GM18498 (cell line): ENCODE measurements around the gene SLC6A8.
"Not testable (repeated sequence)": the region's sequence is repeated elsewhere in the genome, so short reads cannot be mapped to it uniquely, and the experiment has no call there.

Experiments used
- ATAC-seq: cut with Tn5 transposase; IDR thresholded peaks from one replicate; pipeline ENCODE4 v1.9.1; 2021; ENCODE audit warnings: mild to moderate bottlenecking, moderate library complexity; ENCODE audit not compliant: unreplicated experiment

Gene SLC6A8

GRCh38 chrX:153743468-153744209 lies 55.9 kb downstream of the SLC6A8 start:
- not testable (repeated sequence) for ATAC-seq

- no peak for ATAC-seq
Measured at GRCh38 chrX:153744210-153745066, 56.7 kb downstream of the SLC6A8 start.

GRCh38 chrX:153745067-153745433 lies 57.3 kb downstream of the SLC6A8 start:
- not testable (repeated sequence) for ATAC-seq
